Tibial nerve (tissue), 4 donors: Measurements from ENCODE around the gene DLST. TPM values are rescaled to one million over a fixed set of nuclear protein-coding genes. Genes with fewer than 3 reads are reported as not detected.

Experiments
- DNase-seq, 2 donors: peaks; one replicate each; pipeline ENCODE4 v3.0.0-alpha.2; 2019; ENCODE audit warnings: low spot score in 2 of 2
- H3K27ac ChIP-seq, 4 donors: fragments of 200-600 bp; sonication (generic) in 3 of 4; one replicate each; pipeline ENCODE4 v1.5.1; 2017 to 2019; ENCODE audit warnings: mild to moderate bottlenecking in 1 of 4
- H3K27me3 ChIP-seq, 2 donors: fragments of 200-600 bp; sonication (generic) in 1 of 2; one replicate each; pipeline versions ENCODE4 v1.5.1 to v1.6.0; 2017 to 2019
- H3K36me3 ChIP-seq, 3 donors: fragments of 200-600 bp; sonication (generic); one replicate each; pipeline ENCODE4 v1.5.1; 2018 to 2019
- H3K4me1 ChIP-seq, 4 donors: fragments of 200-600 bp; sonication (generic) in 3 of 4; one replicate each; pipeline ENCODE4 v1.5.1; 2017 to 2019
- H3K4me3 ChIP-seq, 4 donors: fragments of 200-600 bp; sonication (generic) in 3 of 4; one replicate each; pipeline ENCODE4 v1.5.1; 2017 to 2019; ENCODE audit warnings: mild to moderate bottlenecking in 1 of 4, moderate library complexity in 1 of 4
- H3K9me3 ChIP-seq, 4 donors: fragments of 200-600 bp; sonication (generic) in 3 of 4; one replicate each; pipeline ENCODE4 v1.5.1; 2017 to 2019
- CTCF ChIP-seq, 5 experiments: fragments of 200-600 bp in 3 of 5; fragments of 450-650 bp in 2 of 5; sonication (generic) in 3 of 5; IDR thresholded peaks; one replicate each; pipeline ENCODE4 v1.5.1; 2016 to 2019; ENCODE audit warnings: antibody characterized with exemption in 5 of 5, mild to moderate bottlenecking in 3 of 5, moderate library complexity in 2 of 5
- EP300 ChIP-seq, 2 donors: sonication (generic); formaldehyde crosslinking; IDR thresholded peaks; one replicate each; pipeline ENCODE4 v1.6.1; 2017; ENCODE audit warnings: antibody characterized with exemption in 2 of 2, mild to moderate bottlenecking in 1 of 2
- POLR2A ChIP-seq, 2 donors: fragments of 450-650 bp; IDR thresholded peaks; one replicate each; pipeline ENCODE4 v1.6.1; 2017; ENCODE audit warnings: antibody characterized with exemption in 2 of 2, mild to moderate bottlenecking in 2 of 2, moderate library complexity in 2 of 2
- WGBS, 2 donors: methylation state at CpG; one replicate each; pipeline ENCODE4 v1.1.5; 2018; 5-methylcytosine and 5-hydroxymethylcytosine counted together
- total RNA-seq, 4 donors: library from RNA; depleted of rRNA; stranded (reverse); fragments of >200 nt; gene quantifications; one replicate each; pipeline ENCODE4 v1.1.0, GENCODE V29; 2016

Gene DLST
- total RNA-seq, 4 donors from 2014 or later = 73.5 to 94.8 (median 87.2) TPM

- no peaks in the 10 kb centered on the region for H3K9me3 ChIP-seq
- no peak overlapping the region for H3K27ac ChIP-seq
- no peaks in the 10 kb centered on the region for H3K27me3 ChIP-seq
- 92 to 93% methylated on average over 11 of the region's 11 CpGs for WGBS, 2 donors
- H3K4me3 ChIP-seq = no peak overlapping the region
- TF ChIP-seq POLR2A (IDR thresholded peaks at IDR 0.05) (no peak), EP300 (IDR thresholded peaks at IDR 0.05) (no peak), CTCF (IDR thresholded peaks at IDR 0.05) (no peak)
- peaks cover 0 to 57% (median 37%) of the 10 kb centered on the region in 4 donors for H3K4me1 ChIP-seq
- no peaks in the 10 kb centered on the region for H3K36me3 ChIP-seq
- no peak for DNase-seq
These were observed 54.4 kb downstream of the DLST start for GRCh38 chr14:74936151-74936550.

- WGBS, 2 donors = 86 to 87% methylated on average over 8 of the region's 8 CpGs
- DNase-seq = no peak
- Histone ChIP-seq H3K4me3 (no peak overlapping the region), H3K9me3 (no peaks in the 10 kb centered on the region), H3K27me3 (no peaks in the 10 kb centered on the region), H3K36me3 (no peaks in the 10 kb centered on the region), H3K4me1 (peaks cover 0 to 62% (median 43%) of the 10 kb centered on the region in 4 donors), H3K27ac (no peak overlapping the region)
- no peak for TF ChIP-seq CTCF (IDR thresholded peaks at IDR 0.05)
- no peak for TF ChIP-seq EP300 (IDR thresholded peaks at IDR 0.05)
- TF ChIP-seq POLR2A (IDR thresholded peaks at IDR 0.05) = no peak
These were observed 55.0 kb downstream of the DLST start for GRCh38 chr14:74936731-74937130.

DNA sequence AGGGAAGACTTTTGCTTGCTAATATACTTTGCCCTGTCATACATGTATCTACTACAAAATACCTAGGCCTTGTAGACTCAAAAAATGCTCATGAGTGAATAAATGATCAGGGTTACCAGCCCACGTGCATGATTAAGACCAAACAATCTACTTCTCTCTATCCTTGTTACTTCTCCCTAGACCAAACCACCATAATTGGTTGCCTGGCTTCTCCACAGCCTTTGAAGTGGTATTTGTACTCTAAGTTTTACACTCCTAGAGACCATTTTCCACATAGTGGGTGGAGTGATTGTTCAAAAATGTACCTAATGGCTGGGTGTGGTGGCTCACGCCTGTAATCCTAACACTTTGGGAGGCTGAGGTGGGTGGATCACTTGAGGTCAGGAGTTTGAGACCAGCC, 55.5 kb downstream of the DLST start:
- TF ChIP-seq CTCF (IDR thresholded peaks at IDR 0.05) = no peak
- Histone ChIP-seq H3K4me3 (no peak overlapping the region), H3K4me1 (peaks cover 0 to 64% (median 46%) of the 10 kb centered on the region in 4 donors), H3K27ac (no peak overlapping the region), H3K36me3 (peaks cover 0 to 2% (median 0%) of the 10 kb centered on the region in 3 donors), H3K9me3 (no peaks in the 10 kb centered on the region), H3K27me3 (no peaks in the 10 kb centered on the region)
- no peak for DNase-seq
- 91% methylated on average over 2 of the region's 2 CpGs for WGBS, 2 donors

- DNase-seq = no peak
- Histone ChIP-seq H3K27me3 (no peaks in the 10 kb centered on the region), H3K27ac (peak overlapping the region in 3 of 4 donors; percentile 64 to 82 (median 79))
These were observed 57.1 kb downstream of the DLST start for GRCh38 chr14:74938531-74939495.

More at GRCh38 chr14:74938531-74939495, 57.1 kb downstream of the DLST start:
- 90 to 91% methylated on average over 10 of the region's 10 CpGs for WGBS, 2 donors
- Histone ChIP-seq H3K4me1 (peaks cover 0 to 61% (median 46%) of the 10 kb centered on the region in 4 donors), H3K4me3 (no peak overlapping the region), H3K9me3 (no peaks in the 10 kb centered on the region), H3K36me3 (peaks cover 0 to 5% (median 0%) of the 10 kb centered on the region in 3 donors)
- TF ChIP-seq EP300 (IDR thresholded peaks at IDR 0.05) (no peak), POLR2A (IDR thresholded peaks at IDR 0.05) (no peak), CTCF (IDR thresholded peaks at IDR 0.05) (no peak)
